HepG2 (cell line): ENCODE data around the gene CHCHD1. TPM values are rescaled to one million over a fixed set of nuclear protein-coding genes. Genes with fewer than 3 reads are reported as not detected.

Experiments used
- BRCA1 ChIP-seq: sonication (generic); formaldehyde crosslinking; IDR thresholded peaks from 2 replicates; pipeline ENCODE4 v1.4.0; 2020; ENCODE audit warnings: missing genetic modification reagents
- CBX1 ChIP-seq: IDR thresholded peaks from one replicate; pipeline ENCODE4 v1.6.1; 2016; ENCODE audit warnings: antibody characterized with exemption, low read depth
- CHCHD3 ChIP-seq: sonication (generic); formaldehyde crosslinking; IDR thresholded peaks from 2 replicates; pipeline ENCODE4 v1.8.0; 2022; ENCODE audit warnings: mild to moderate bottlenecking, missing genetic modification reagents, moderate library complexity
- GATA4 ChIP-seq: sonication (generic); IDR thresholded peaks from 2 replicates; pipeline ENCODE4 v1.6.1; 2016; ENCODE audit warnings: antibody characterized with exemption, low read depth, borderline replicate concordance
- JARID2 ChIP-seq: sonication (generic); formaldehyde crosslinking; IDR thresholded peaks from 2 replicates; pipeline ENCODE4 v1.8.1; 2023; ENCODE audit warnings: missing genetic modification reagents, inconsistent platforms; ENCODE audit not compliant: insufficient replicate concordance
- KMT2A ChIP-seq: sonication (generic); formaldehyde crosslinking; IDR thresholded peaks from 2 replicates; pipeline ENCODE4 v1.4.0; 2020; ENCODE audit warnings: missing genetic modification reagents
- MTF2 ChIP-seq: sonication (generic); formaldehyde crosslinking; IDR thresholded peaks from 2 replicates; pipeline ENCODE4 v1.5.0; 2020; ENCODE audit warnings: missing genetic modification reagents, borderline replicate concordance
- MXI1 ChIP-seq: IDR thresholded peaks from 3 replicates; pipeline ENCODE4 v1.6.1; 2012; ENCODE audit warnings: low read depth, low read length, inconsistent platforms, borderline replicate concordance
- PBX2 ChIP-seq: IDR thresholded peaks from 2 replicates; pipeline ENCODE4 v1.6.1; 2016; ENCODE audit warnings: control low read depth
- ZNF557 ChIP-seq: sonication (generic); formaldehyde crosslinking; IDR thresholded peaks from 2 replicates; pipeline ENCODE4 v1.4.0; 2020; ENCODE audit warnings: missing genetic modification reagents
- ZNF749 ChIP-seq: sonication (generic); formaldehyde crosslinking; IDR thresholded peaks from 2 replicates; pipeline ENCODE4 v1.8.0; 2022; ENCODE audit warnings: mild to moderate bottlenecking, missing genetic modification reagents, moderate library complexity, borderline replicate concordance
- ZNF883 ChIP-seq: sonication (generic); formaldehyde crosslinking; IDR thresholded peaks from 2 replicates; pipeline ENCODE4 v1.5.1; 2020; ENCODE audit warnings: mild to moderate bottlenecking, missing genetic modification reagents; ENCODE audit errors: not compliant biosample characterization
- polyA plus RNA-seq, 8 experiments: library from polyadenylated mRNA; depleted of rRNA in 3 of 8; stranded (reverse) in 7 of 8; unstranded in 1 of 8; fragments of >200 nt; fragmentation: Illumina TruSeq in 4 of 8; extraction: Trizol in 4 of 8; gene quantifications; 2 replicates each; pipeline versions ENCODE4 v1.2.1 to v1.2.3, GENCODE V29; 2011 to 2016; ENCODE audit warnings: low read depth in 4 of 8, missing spikeins in 1 of 8, mixed read lengths in 1 of 8; ENCODE audit not compliant: insufficient read depth in 1 of 8
- total RNA-seq, 5 experiments: library from RNA; depleted of rRNA; stranded (reverse); fragments of >200 nt; fragmentation: Illumina TruSeq; extraction: Trizol; gene quantifications; 2 replicates each; pipeline ENCODE4 v1.2.3, GENCODE V29; 2016; ENCODE audit warnings: low read depth in 1 of 5
- TF ChIP-seq, protein P1 (sequence below): sonication (generic); formaldehyde crosslinking; IDR thresholded peaks from 2 replicates; pipeline ENCODE4 v1.4.0; 2020; ENCODE audit warnings: missing genetic modification reagents
- TF ChIP-seq, protein P2 (sequence below): sonication (generic); formaldehyde crosslinking; IDR thresholded peaks from 2 replicates; pipeline ENCODE4 v1.4.0; 2020; ENCODE audit warnings: missing genetic modification reagents
- TF ChIP-seq, protein P3 (sequence below): sonication (generic); formaldehyde crosslinking; IDR thresholded peaks from 2 replicates; pipeline ENCODE4 v1.5.1; 2020; ENCODE audit warnings: missing genetic modification reagents, mild to moderate bottlenecking, borderline replicate concordance
- TF ChIP-seq, protein P4 (sequence below), 2 experiments: sonication (generic) in 1 of 2; formaldehyde crosslinking in 1 of 2; IDR thresholded peaks; 2 replicates each; pipeline versions ENCODE4 v1.5.1 to v1.6.1; 2011 to 2020; ENCODE audit warnings: borderline replicate concordance in 1 of 2, low read depth in 1 of 2, low read length in 1 of 2, mild to moderate bottlenecking in 1 of 2, missing genetic modification reagents in 1 of 2, moderate library complexity in 1 of 2

Gene CHCHD1
- total and polyA plus RNA-seq, 2 of the 13 experiments (the other 11 are each of a cell fraction or from before 2014, with no cell fraction given) = 36.9 to 71.2 TPM

DNA sequence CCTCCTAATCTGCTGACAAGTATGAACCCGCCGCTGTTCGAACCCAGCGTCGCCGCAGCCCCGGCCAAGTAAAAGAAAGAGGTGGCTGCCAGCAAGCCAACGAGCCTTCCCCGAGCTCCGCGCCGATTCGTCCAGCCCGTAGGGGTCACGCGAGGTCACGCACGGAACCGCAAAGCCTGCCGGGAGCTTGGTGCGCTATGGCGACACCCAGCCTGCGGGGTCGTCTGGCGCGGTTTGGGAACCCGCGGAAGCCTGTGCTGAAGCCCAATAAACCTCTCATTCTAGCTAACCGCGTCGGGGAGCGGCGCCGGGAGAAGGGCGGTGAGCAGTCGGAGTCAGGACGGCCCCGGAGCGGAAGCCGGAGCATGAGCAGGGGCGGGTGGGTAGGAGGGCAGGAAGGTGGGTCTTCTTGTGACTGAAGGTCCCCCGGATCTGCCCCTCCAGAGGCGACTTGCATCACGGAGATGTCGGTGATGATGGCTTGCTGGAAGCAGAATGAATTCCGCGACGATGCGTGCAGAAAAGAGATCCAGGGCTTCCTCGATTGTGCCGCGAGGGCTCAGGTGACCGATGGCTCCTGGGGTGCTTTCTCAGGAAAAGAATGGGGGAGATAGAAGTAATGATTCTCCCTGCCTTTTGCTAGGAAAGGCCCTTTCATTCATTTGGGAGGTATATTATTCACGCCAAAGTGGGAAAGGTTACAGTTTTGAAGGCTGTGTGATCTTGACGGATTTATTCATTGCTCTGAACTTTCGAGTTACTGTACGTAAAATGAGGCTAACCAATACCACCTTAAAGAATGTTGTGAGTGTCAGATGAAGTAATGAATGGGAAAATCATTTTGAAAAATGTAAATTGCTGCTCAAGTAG lies at the start of gene CHCHD1 (continued):
- TF ChIP-seq, protein P1, sequence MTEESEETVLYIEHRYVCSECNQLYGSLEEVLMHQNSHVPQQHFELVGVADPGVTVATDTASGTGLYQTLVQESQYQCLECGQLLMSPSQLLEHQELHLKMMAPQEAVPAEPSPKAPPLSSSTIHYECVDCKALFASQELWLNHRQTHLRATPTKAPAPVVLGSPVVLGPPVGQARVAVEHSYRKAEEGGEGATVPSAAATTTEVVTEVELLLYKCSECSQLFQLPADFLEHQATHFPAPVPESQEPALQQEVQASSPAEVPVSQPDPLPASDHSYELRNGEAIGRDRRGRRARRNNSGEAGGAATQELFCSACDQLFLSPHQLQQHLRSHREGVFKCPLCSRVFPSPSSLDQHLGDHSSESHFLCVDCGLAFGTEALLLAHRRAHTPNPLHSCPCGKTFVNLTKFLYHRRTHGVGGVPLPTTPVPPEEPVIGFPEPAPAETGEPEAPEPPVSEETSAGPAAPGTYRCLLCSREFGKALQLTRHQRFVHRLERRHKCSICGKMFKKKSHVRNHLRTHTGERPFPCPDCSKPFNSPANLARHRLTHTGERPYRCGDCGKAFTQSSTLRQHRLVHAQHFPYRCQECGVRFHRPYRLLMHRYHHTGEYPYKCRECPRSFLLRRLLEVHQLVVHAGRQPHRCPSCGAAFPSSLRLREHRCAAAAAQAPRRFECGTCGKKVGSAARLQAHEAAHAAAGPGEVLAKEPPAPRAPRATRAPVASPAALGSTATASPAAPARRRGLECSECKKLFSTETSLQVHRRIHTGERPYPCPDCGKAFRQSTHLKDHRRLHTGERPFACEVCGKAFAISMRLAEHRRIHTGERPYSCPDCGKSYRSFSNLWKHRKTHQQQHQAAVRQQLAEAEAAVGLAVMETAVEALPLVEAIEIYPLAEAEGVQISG (CRISPR knock-in tag) = peak; percentile 86
- TF ChIP-seq, protein P2, sequence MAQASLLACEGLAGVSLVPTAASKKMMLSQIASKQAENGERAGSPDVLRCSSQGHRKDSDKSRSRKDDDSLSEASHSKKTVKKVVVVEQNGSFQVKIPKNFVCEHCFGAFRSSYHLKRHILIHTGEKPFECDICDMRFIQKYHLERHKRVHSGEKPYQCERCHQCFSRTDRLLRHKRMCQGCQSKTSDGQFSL (CRISPR knock-in tag) = peak; percentile 78; the same call in 1 of the 2 replicates
- TF ChIP-seq BRCA1 (CRISPR knock-in tag) = no peak
- TF ChIP-seq JARID2 (CRISPR knock-in tag) = no peak
- peak; percentile 71; the same call in 1 of the 2 replicates for TF ChIP-seq GATA4
- TF ChIP-seq, protein P3, sequence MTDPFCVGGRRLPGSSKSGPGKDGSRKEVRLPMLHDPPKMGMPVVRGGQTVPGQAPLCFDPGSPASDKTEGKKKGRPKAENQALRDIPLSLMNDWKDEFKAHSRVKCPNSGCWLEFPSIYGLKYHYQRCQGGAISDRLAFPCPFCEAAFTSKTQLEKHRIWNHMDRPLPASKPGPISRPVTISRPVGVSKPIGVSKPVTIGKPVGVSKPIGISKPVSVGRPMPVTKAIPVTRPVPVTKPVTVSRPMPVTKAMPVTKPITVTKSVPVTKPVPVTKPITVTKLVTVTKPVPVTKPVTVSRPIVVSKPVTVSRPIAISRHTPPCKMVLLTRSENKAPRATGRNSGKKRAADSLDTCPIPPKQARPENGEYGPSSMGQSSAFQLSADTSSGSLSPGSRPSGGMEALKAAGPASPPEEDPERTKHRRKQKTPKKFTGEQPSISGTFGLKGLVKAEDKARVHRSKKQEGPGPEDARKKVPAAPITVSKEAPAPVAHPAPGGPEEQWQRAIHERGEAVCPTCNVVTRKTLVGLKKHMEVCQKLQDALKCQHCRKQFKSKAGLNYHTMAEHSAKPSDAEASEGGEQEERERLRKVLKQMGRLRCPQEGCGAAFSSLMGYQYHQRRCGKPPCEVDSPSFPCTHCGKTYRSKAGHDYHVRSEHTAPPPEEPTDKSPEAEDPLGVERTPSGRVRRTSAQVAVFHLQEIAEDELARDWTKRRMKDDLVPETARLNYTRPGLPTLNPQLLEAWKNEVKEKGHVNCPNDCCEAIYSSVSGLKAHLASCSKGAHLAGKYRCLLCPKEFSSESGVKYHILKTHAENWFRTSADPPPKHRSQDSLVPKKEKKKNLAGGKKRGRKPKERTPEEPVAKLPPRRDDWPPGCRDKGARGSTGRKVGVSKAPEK (CRISPR knock-in tag) = no peak
- peak; percentile 63 for TF ChIP-seq ZNF883 (CRISPR knock-in tag)
- TF ChIP-seq PBX2 (CRISPR knock-in tag) = no peak
- peak; percentile 79; the same call in 1 of the 3 replicates for TF ChIP-seq MXI1
- TF ChIP-seq MTF2 (CRISPR knock-in tag) = 0 out of 2 replicates have a peak, but pooled peaks have one; percentile 65
- TF ChIP-seq, protein P4, sequence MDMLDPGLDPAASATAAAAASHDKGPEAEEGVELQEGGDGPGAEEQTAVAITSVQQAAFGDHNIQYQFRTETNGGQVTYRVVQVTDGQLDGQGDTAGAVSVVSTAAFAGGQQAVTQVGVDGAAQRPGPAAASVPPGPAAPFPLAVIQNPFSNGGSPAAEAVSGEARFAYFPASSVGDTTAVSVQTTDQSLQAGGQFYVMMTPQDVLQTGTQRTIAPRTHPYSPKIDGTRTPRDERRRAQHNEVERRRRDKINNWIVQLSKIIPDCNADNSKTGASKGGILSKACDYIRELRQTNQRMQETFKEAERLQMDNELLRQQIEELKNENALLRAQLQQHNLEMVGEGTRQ (IDR thresholded peaks at IDR 0.05; ENCODE audit: low read depth, low read length) = no peak
- TF ChIP-seq, protein P4 (CRISPR knock-in tag; IDR thresholded peaks at IDR 0.05; ENCODE audit: borderline replicate concordance) = no peak
- no peak for TF ChIP-seq ZNF749 (CRISPR knock-in tag)
- no peak for TF ChIP-seq ZNF557 (CRISPR knock-in tag)
- peak; percentile 57 for TF ChIP-seq CBX1
- TF ChIP-seq CHCHD3 = no peak
- TF ChIP-seq KMT2A (CRISPR knock-in tag) = peak; percentile 98
